Right lobe of liver (tissue), 4 donors: ENCODE results near the gene MMS19.

Experiments
- CTCF ChIP-seq, 4 donors: fragments of 200-600 bp in 3 of 4; fragments of 450-650 bp in 1 of 4; IDR thresholded peaks; one replicate each; pipeline versions ENCODE4 v1.5.1 to v1.8.0; 2016 to 2022; ENCODE audit warnings: antibody characterized with exemption in 4 of 4, mild to moderate bottlenecking in 2 of 4
- POLR2A ChIP-seq: fragments of 450-650 bp; IDR thresholded peaks from one replicate; pipeline ENCODE4 v1.6.1; 2017; ENCODE audit warnings: antibody characterized with exemption, mild to moderate bottlenecking
- donor health status: DM: no; HTN: no; CAD: no.
- donor health status: DM: no; HTN: no; CAD: no.
- donor health status: DM: no; HTN: yes; CAD: no.

- TF ChIP-seq POLR2A: no peak
- no peak for TF ChIP-seq CTCF (IDR thresholded peaks at IDR 0.05)
Measured at GRCh38 chr10:97509120-97509680, 11.0 kb upstream of the MMS19 start.
